ENCODE measurements around the gene LILRB2.
"Not testable (repeated sequence)": the region's sequence is repeated elsewhere in the genome, so short reads cannot be mapped to it uniquely, and the experiment has no call there.

DNA sequence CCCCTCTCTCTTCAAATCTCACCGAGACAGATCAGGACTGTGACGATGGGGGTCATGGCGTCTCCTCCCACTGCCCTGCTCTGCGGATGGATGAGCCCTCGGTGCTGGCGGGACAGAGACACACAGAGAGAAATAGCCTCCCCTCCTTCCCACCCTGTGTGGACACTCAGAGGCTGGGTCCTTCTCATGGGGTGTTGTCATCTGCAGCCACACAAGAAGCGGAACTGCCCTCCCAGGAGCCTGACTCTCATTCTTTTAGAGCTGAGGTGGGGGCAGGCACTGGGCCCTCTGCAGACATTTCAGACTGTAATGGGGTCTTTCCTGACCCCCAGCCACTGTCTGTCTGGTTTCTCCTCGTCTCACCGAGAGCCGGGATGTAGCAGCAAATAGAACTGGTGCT, 469 bp downstream of the LILRB2 start:
- TF ChIP-seq POLR2A (IDR thresholded peaks at IDR 0.05; ENCODE audit: low read depth, low read length); POLR2AphosphoS5 (IDR thresholded peaks at IDR 0.05; ENCODE audit: low read depth, low read length); TAF1 (IDR thresholded peaks at IDR 0.05; ENCODE audit: borderline replicate concordance, low read depth, low read length): not testable (repeated sequence)
